DND-41 (cell line): ENCODE results near the gene AKR1B15.
"Not testable (repeated sequence)": the region's sequence is repeated elsewhere in the genome, so short reads cannot be mapped to it uniquely, and the experiment has no call there.

Experiments used
- ATAC-seq: fragments of 200-7000 bp; cut with Tn5 transposase; 3 replicates; pipeline ENCODE4 v1.9.1; 2021; ENCODE audit warnings: low read depth; ENCODE audit not compliant: insufficient read depth
- DNase-seq: peaks from one replicate; pipeline ENCODE4 v3.0.0-alpha.2; 2020
- H2AFZ ChIP-seq: 2 replicates; pipeline ENCODE4 v1.6.0; 2012; ENCODE audit warnings: low read depth, low read length
- H3K27ac ChIP-seq: 2 replicates; pipeline ENCODE4 v1.5.1; 2012; ENCODE audit warnings: low read length, inconsistent platforms
- H3K27me3 ChIP-seq: fragments of 200-600 bp; sonication (generic); 2 replicates; pipeline ENCODE4 v1.6.0; 2012; ENCODE audit warnings: low read length, mild to moderate bottlenecking, inconsistent platforms; ENCODE audit not compliant: insufficient read depth, poor library complexity
- H3K36me3 ChIP-seq: 2 replicates; pipeline ENCODE4 v1.5.1; 2012; ENCODE audit warnings: low read length, inconsistent platforms; ENCODE audit not compliant: insufficient read depth
- H3K4me1 ChIP-seq: 2 replicates; pipeline ENCODE4 v1.5.1; 2012; ENCODE audit warnings: mild to moderate bottlenecking, low read length; ENCODE audit not compliant: insufficient read depth
- H3K4me2 ChIP-seq: 2 replicates; pipeline ENCODE4 v1.6.0; 2012; ENCODE audit warnings: mild to moderate bottlenecking, moderate library complexity, low read length, inconsistent platforms; ENCODE audit not compliant: insufficient read depth
- H3K4me3 ChIP-seq, 2 experiments: fragments of 200-600 bp in 1 of 2; shearing (Covaris generic) in 1 of 2; 2 replicates each; pipeline ENCODE4 v1.5.1; 2012 to 2016; ENCODE audit warnings: inconsistent platforms in 2 of 2, low read length in 2 of 2, mild to moderate bottlenecking in 2 of 2, low read depth in 1 of 2, moderate library complexity in 1 of 2
- H3K79me2 ChIP-seq: 2 replicates; pipeline ENCODE4 v1.6.0; 2012; ENCODE audit warnings: low read length, inconsistent platforms; ENCODE audit not compliant: insufficient read depth
- H3K9ac ChIP-seq: 2 replicates; pipeline ENCODE4 v1.6.0; 2012; ENCODE audit warnings: low read depth, mild to moderate bottlenecking, inconsistent platforms, low read length, moderate library complexity
- H3K9me3 ChIP-seq: 2 replicates; pipeline ENCODE4 v1.5.1; 2012; ENCODE audit warnings: low read length, moderate library complexity, mild to moderate bottlenecking, inconsistent platforms; ENCODE audit not compliant: insufficient read depth, severe bottlenecking
- H4K20me1 ChIP-seq: 2 replicates; pipeline ENCODE4 v1.6.0; 2012; ENCODE audit warnings: low read length; ENCODE audit not compliant: insufficient read depth
- EZH2 ChIP-seq: IDR thresholded peaks from 3 replicates; pipeline ENCODE4 v1.6.1; 2012; ENCODE audit warnings: borderline replicate concordance, low read depth, mild to moderate bottlenecking, moderate library complexity, low read length, inconsistent platforms; ENCODE audit not compliant: severe bottlenecking
- TF ChIP-seq, protein P1 (sequence below): IDR thresholded peaks from 2 replicates; pipeline ENCODE4 v1.5.1; 2012; ENCODE audit warnings: borderline replicate concordance, low read length, moderate library complexity, mild to moderate bottlenecking; ENCODE audit not compliant: poor library complexity, severe bottlenecking; ENCODE audit errors: extremely low read depth

AKR1B15 gene

DNA sequence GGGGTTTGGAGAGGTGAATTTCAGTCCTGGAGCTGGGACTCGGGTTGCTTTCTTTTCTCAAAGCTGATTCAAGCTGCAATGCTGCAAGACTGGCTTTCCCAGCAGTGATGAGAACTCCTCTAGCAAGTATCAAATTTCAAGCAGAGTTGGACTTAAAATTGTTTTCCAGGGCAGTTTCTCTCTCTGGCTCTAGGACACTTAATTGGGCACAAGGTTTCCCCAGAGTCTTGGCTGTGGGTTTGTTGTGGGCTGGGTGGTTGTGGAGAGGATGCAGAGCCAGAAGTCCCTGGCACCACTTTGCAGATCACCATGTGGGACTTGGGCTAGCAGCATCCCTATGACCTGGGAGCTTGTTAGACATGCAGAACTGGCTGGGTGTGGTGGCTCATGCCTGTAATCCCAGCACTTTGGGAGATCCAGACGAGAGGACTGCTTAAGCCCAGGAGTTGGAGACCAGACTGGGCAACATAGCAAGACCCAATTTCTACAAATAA lies 16.8 kb downstream of the AKR1B15 start:
- Histone ChIP-seq H3K4me1 (no peaks in the 10 kb centered on the region), H3K4me2 (no peak overlapping the region), H3K9ac (no peak overlapping the region), H2AFZ (no peak overlapping the region), H4K20me1 (no peaks in the 10 kb centered on the region), H3K79me2 (no peaks in the 10 kb centered on the region), H3K27ac (no peak overlapping the region), H3K9me3 (no peaks in the 10 kb centered on the region), H3K36me3 (no peaks in the 10 kb centered on the region), H3K27me3 (no peaks in the 10 kb centered on the region), H3K4me3 (no peak overlapping the region)
- TF ChIP-seq EZH2 = no peak
- TF ChIP-seq, protein P1, sequence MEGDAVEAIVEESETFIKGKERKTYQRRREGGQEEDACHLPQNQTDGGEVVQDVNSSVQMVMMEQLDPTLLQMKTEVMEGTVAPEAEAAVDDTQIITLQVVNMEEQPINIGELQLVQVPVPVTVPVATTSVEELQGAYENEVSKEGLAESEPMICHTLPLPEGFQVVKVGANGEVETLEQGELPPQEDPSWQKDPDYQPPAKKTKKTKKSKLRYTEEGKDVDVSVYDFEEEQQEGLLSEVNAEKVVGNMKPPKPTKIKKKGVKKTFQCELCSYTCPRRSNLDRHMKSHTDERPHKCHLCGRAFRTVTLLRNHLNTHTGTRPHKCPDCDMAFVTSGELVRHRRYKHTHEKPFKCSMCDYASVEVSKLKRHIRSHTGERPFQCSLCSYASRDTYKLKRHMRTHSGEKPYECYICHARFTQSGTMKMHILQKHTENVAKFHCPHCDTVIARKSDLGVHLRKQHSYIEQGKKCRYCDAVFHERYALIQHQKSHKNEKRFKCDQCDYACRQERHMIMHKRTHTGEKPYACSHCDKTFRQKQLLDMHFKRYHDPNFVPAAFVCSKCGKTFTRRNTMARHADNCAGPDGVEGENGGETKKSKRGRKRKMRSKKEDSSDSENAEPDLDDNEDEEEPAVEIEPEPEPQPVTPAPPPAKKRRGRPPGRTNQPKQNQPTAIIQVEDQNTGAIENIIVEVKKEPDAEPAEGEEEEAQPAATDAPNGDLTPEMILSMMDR = no peak
- ATAC-seq (no peak), DNase-seq (no peak)

DNA sequence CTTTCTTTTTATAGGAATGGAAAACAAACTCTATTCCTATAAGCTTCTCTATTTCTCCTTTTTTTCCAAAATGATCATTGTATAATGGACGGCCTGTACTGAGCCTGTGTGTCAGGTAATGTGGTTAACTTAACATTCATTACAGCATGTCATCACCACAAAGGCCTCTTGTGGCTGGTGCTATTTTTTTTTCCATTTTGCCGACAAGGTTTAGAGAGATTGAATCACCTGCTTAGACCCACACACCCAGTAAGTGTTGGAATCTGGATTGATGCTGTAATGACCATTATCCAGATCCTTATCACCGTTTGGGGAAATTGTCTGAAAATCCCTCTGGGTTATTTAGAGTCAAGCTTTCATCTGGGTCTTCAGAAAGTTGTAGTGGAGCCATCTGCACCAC lies 18.5 kb downstream of the AKR1B15 start:
- Histone ChIP-seq H3K9me3 (no peaks in the 10 kb centered on the region), H3K36me3 (no peaks in the 10 kb centered on the region), H3K27me3 (no peaks in the 10 kb centered on the region), H3K4me1 (no peaks in the 10 kb centered on the region), H4K20me1 (no peaks in the 10 kb centered on the region), H3K9ac (no peak overlapping the region), H2AFZ (no peak overlapping the region), H3K79me2 (no peaks in the 10 kb centered on the region), H3K4me3 (no peak overlapping the region), H3K4me2 (no peak overlapping the region), H3K27ac (no peak overlapping the region)
- no peak for DNase-seq
- no peak for ATAC-seq
- TF ChIP-seq EZH2 = no peak
- TF ChIP-seq, protein P1 = no peak

DNA sequence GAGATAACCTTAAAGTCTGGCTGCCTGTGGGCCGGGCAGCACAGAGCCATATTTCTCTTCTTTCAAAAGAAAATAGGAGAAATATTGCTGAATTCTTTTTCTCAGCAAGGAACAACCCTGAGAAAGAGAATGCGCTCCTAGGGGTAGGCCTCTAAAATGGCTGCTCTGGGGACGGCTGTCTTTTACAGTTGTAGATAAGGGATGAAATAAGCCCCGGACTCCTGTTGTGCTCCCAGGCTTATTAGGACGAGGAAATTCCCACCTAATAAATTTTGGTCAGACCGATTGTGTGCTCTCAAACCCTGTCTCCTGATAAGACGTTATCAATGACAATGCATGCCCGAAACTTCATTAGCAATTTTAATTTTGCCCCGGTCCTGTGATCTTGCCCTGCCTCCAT lies 21.1 kb downstream of the AKR1B15 start:
- H3K27ac ChIP-seq, H3K4me1 ChIP-seq, H3K9me3 ChIP-seq, H3K36me3 ChIP-seq, ATAC-seq, H3K4me3 ChIP-seq, H4K20me1 ChIP-seq, H3K27me3 ChIP-seq, H3K9ac ChIP-seq, H2AFZ ChIP-seq, H3K79me2 ChIP-seq, DNase-seq, H3K4me2 ChIP-seq: not testable (repeated sequence)

DNA sequence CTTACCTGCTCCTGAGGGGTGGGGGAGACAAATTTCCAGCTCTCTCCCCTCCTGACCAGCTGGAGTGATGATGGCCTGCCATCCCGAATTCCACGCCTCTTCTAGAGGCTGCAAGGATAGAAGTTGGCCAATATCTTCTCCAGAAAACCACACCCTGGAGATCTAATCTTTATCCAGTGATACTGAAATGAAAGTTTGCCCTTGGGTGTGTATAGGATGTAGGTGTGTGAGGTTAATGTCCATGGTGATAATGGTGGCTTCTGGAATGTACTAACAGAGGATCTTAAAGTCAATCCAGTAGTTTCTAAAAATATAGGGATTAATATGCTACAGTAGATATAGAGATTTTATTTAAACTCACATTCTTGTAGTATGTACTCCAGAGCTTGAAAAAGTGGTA lies 22.2 kb downstream of the AKR1B15 start:
- Histone ChIP-seq H3K4me2 (no peak overlapping the region), H3K27me3 (no peaks in the 10 kb centered on the region), H3K79me2 (no peaks in the 10 kb centered on the region), H3K9me3 (no peaks in the 10 kb centered on the region), H3K27ac (no peak overlapping the region), H2AFZ (no peak overlapping the region), H3K4me3 (no peak overlapping the region), H4K20me1 (no peaks in the 10 kb centered on the region), H3K4me1 (no peaks in the 10 kb centered on the region), H3K9ac (no peak overlapping the region), H3K36me3 (no peaks in the 10 kb centered on the region)
- ATAC-seq = no peak
- DNase-seq = no peak
- TF ChIP-seq, protein P1 = no peak
- TF ChIP-seq EZH2 = no peak
